ENCODE measurements around the gene YWHAG.
A peak's percentile ranks its signal among the peaks of the same experiment; 100 is the strongest.
"Not testable (repeated sequence)": the region's sequence is repeated elsewhere in the genome, so short reads cannot be mapped to it uniquely, and the experiment has no call there.

Gene YWHAG

DNA sequence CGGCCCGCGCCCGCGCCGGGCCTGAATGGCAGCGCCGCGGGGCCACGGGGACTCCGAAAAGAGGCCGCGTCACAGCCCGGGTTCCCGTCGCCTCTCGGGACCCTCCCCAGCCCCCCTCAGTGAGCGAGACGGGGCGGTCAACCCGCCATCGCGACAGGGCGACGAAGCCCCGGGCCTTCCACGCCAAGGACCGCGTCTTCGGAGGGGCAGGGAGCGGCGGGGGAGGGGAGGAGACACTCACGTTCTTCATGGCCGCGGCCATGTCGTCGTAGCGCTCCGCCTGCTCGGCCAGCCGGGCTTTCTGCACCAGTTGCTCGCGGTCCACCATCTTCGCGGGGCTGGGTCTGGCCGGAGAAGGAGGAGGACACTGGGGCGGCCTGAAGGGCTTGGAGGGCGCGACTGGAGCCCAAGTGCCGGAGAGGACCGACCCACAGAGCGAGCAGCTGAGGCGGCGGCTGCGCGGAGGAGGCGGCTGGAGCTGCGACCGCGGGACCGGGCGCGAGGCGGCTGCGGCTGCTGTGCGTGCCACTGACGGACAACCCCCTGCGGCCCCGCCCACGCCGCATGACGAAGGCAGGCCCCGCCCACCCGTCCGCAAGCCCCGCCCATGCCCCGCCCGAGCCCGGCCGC is at the start of gene YWHAG:
Gene YWHAG, minus strand, starts transcription at position 511 of the 630 bp plus-strand sequence. Its CDS starts 183 bp downstream, at position 328.
- peak; percentile 90 for DNase-seq

- DNase-seq = no peak
Observed at GRCh38 chr7:76408121-76408560, 49.4 kb upstream of the YWHAG start.

GRCh38 chr7:76407718-76408117 is 48.9 kb upstream of the YWHAG start:
- DNase-seq = no peak

- no peak for DNase-seq
Observed at GRCh38 chr7:76405738-76406137, 46.9 kb upstream of the YWHAG start.

GRCh38 chr7:76403780-76404494 is 45.1 kb upstream of the YWHAG start:
- DNase-seq = no peak

DNA sequence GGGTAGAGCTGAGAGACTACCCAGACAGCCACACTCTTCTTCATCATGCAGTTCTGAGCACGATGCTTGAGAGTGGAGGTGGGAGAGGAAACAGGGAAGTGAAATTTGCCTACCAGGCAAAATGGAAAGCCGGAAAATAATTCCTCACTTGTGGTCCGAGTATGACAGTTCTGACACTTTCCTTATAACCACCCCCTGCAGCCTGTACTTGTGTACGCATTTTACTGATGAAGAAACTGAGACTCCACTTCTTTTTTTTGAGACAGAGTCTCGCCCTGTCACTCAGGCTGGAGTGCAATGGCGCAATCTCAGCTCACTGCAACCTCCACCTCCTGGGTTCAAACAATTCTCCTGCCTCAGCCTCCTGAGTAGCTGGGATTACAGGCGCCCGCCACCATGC is 44.3 kb upstream of the YWHAG start:
- DNase-seq = not testable (repeated sequence)

DNA sequence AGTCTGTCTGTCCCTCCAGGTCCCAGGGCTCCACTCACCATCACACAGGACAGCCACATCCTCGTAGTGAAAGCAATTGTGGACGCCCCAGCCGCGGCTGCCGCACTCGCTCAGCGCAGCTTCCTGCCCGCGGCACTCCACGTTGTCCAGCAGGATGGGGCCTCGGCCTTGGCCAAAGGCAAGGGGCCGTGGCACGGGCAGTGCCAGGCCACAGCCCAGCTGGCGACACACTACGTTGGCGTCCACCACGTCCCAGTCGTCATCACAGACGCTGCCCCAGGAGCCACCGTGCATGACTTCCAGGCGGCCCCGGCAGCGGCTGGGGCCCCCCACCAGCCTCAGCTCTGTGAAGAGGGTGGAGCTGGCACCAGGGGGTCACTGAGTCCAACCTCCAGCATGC is 41.5 kb upstream of the YWHAG start:
- no peak for DNase-seq

DNA sequence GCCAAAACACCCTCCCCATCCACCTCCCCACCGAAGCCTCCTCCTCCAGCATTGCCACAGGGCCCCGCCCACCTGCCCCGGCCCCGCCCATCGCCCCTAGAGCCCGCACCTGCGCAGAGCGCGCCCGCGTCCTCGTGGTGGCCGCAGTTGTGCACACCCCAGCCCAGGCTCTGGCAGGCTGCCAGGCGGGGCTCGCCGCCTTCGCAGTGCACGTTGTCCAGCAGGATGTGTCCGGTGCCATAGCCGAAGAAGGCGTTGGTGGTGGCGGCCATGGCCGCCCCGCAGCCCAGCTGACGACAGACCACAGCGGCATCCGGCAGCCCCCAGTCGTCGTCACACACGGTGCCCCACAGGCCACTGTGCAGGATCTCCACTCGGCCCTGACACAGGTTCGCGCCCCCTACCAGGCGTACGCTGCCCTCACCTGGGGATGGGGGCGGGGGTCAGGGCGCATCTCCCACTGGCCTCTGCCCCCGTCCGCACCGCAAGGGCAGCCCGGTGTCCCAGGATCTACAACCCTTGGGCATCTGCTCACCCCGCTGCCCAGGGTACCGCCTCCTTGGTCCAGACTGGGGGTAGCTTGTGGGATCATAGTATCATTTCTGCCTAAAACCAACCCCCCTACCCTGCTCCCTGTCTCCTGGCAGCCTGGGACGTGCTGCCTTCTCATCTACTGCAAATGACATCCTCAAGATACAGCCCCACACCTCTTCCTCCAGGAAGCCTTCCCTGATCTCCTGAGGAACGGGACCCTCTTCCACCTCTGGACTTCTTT is 38.8 kb upstream of the YWHAG start:
- peak; percentile 63 for DNase-seq

DNA sequence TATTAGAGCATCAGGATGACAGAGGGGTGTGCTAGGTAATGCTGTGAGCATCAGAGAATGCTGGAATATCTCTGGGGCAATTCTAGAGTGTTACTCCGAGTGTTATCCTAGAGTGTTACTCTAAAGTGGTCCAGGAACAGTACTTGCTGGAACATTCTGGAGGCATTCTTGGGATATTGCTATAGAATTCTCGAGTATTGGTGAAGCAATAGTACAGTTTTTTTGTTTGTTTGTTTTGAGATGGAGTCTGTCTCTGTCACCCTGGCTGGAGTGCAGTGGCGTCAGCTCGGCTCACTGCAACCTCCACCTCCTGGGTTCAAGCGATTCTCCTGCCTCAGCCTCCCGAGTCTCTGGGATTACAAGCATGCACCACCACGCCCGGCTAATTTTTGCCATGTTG is 38.1 kb upstream of the YWHAG start:
- DNase-seq = no peak

- DNase-seq = peak; percentile 19
Observed at GRCh38 chr7:76395965-76396726, 37.4 kb upstream of the YWHAG start.

DNA sequence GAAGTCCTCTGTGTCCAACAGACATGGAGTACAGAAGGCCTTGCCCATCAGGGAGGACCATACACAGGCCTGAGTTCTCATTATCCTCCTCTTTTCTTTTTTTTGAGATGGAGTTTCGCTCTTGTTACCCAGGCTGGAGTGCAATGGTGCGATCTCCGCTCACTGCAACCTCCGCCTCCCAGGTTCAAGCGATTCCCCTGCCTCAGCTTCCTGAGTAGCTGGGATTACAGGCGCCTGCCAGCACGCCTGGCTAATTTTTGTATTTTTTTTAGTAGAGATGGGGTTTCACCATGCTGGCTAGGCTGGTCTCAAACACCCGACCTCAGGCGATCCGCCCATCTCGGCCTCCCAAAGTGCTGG is 36.8 kb upstream of the YWHAG start:
- DNase-seq = not testable (repeated sequence)

GRCh38 chr7:76394957-76395356 is 36.2 kb upstream of the YWHAG start:
- DNase-seq = no peak

GRCh38 chr7:76393116-76394031 is 34.6 kb upstream of the YWHAG start:
- DNase-seq = peak; percentile 94

GRCh38 chr7:76392531-76393115 is 33.8 kb upstream of the YWHAG start:
- DNase-seq = no peak

- no peak for DNase-seq
Observed at GRCh38 chr7:76390092-76390491, 31.3 kb upstream of the YWHAG start.

DNA sequence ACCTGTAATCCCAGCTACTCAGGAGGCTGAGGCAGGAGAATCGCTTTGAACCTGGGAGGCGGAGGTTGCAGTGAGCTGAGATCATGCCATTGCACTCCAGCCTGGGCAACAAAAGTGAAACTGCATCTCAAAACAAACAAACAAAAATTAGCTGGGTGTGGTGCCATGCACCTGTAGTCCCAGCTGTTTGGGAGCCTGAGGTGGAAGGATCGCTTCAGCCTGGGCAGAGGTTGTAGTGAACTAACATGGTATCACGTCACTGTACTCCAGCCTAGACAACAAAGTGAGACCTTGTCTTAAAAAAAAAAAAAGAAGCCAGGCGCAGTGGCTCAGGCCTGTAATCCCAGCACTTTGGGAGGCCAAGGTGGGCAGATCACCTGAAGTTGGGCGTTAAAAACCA is 29.0 kb upstream of the YWHAG start:
- DNase-seq = not testable (repeated sequence)

GRCh38 chr7:76386691-76387260 is 28.0 kb upstream of the YWHAG start:
- DNase-seq = no peak

GRCh38 chr7:76383089-76383944 is 24.5 kb upstream of the YWHAG start:
- DNase-seq = no peak

- no peak for DNase-seq
Observed at GRCh38 chr7:76381814-76382213, 23.0 kb upstream of the YWHAG start.

DNA sequence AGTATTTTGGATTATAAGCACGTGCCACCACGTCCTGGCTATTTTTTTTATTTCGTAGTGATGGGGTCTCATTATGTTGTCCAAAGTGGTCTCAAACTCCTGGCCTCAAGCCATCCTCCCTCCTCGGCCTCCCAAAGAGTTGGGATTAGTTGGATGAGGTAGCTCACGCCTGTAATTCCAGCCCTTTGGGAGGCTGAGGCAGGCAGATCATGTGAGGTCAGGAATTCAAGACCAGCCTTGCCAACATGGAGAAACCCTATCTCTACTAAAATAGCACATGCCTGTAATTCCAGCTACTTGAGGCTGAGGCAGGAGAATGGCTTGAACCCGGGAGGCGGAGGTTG is 21.8 kb upstream of the YWHAG start:
- DNase-seq = no peak

All from NCI-H2227 treated with DMSO at 0.1 percent for 48 hours (cell line).